Body of pancreas (tissue), 4 donors: ENCODE results near the gene GINS1. TPM values are rescaled to one million over a fixed set of nuclear protein-coding genes. Genes with fewer than 3 reads are reported as not detected.

Source experiments
- ATAC-seq: fragments of 150-250 bp; one replicate; pipeline ENCODE4 v1.9.1; 2016
- DNase-seq, 4 donors: peaks; one replicate each; pipeline ENCODE4 v3.0.0-alpha.2; 2019
- H3K27ac ChIP-seq, 4 donors: fragments of 200-600 bp; sonication (generic); 1 replicate in 3 of 4; 2 replicates in 1 of 4; pipeline versions ENCODE4 v1.5.1 to v1.6.1; 2016 to 2019; ENCODE audit warnings: mild to moderate bottlenecking in 1 of 4, mixed read lengths in 1 of 4, moderate library complexity in 1 of 4
- H3K27me3 ChIP-seq, 2 donors: fragments of 200-600 bp; sonication (generic); one replicate each; pipeline ENCODE4 v1.6.0; 2016; ENCODE audit warnings: mild to moderate bottlenecking in 1 of 2
- H3K36me3 ChIP-seq, 2 donors: fragments of 200-600 bp; sonication (generic); replicated peaks in 1 of 2; 2 replicates each; pipeline ENCODE4 v1.5.1; 2016; ENCODE audit warnings: low read depth in 2 of 2; ENCODE audit not compliant: insufficient read depth in 1 of 2
- H3K4me1 ChIP-seq: fragments of 200-600 bp; sonication (generic); one replicate; pipeline ENCODE4 v1.6.0; 2016
- H3K4me3 ChIP-seq, 2 donors: fragments of 200-600 bp; sonication (generic); 1 replicate in 1 of 2; 2 replicates in 1 of 2; pipeline ENCODE4 v1.5.1; 2016 to 2019
- H3K9me3 ChIP-seq, 3 donors: fragments of 200-600 bp; sonication (generic); 1 replicate in 2 of 3; 2 replicates in 1 of 3; pipeline ENCODE4 v1.5.1; 2016
- POLR2A ChIP-seq, 3 donors: fragments of 450-650 bp; IDR thresholded peaks; one replicate each; pipeline ENCODE4 v1.6.1; 2016; ENCODE audit warnings: antibody characterized with exemption in 3 of 3, mild to moderate bottlenecking in 2 of 3
- WGBS, 2 donors: methylation state at CpG; one replicate each; pipeline ENCODE4 v1.1.5; 2017; 5-methylcytosine and 5-hydroxymethylcytosine counted together
- intact Hi-C: fragments of 100-400 bp; cut with DNase I; formaldehyde crosslinking; loops from one replicate; pipeline ENCODE4 v1.15.1; 2023
- total RNA-seq, 2 donors: library from RNA; depleted of rRNA; stranded (reverse); fragments of >200 nt; gene quantifications; one replicate each; pipeline ENCODE4 v1.1.0, GENCODE V29; 2016
- TF ChIP-seq, protein P1 (sequence below), 7 experiments: fragments of 450-650 bp in 4 of 7; fragments of 200-600 bp in 3 of 7; sonication (generic) in 3 of 7; IDR thresholded peaks; one replicate each; pipeline ENCODE4 v1.5.1; 2016 to 2019; ENCODE audit warnings: antibody characterized with exemption in 7 of 7

The GINS1 gene
- total RNA-seq, 2 donors from 2014 or later, result 0.78 to 0.99 TPM

DNA sequence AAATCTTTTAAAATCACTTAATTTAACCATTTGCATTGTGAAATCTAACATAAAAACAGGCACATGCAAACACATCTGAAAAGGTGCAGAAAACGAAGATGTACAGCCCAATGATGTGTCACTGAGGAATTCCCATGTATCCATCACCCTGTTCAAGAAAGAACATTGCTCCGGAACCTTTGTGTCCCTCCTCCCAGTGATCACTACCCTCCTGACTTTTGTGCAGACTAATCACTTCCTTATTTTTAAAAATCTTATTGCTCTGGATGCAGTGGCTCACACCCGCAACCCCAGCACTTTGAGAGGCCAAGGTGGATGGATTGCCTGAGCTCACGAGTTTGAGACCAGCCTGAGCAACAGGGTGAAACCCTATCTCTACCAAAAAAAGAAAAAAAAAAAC is 14.6 kb downstream of the GINS1 start:
- Histone ChIP-seq H3K4me1 (no peaks in the 10 kb centered on the region), H3K27me3 (no peaks in the 10 kb centered on the region), H3K4me3 (no peak overlapping the region), H3K9me3 (no peaks in the 10 kb centered on the region), H3K36me3 (no peaks in the 10 kb centered on the region), H3K27ac (no peak overlapping the region)
- ATAC-seq (no peak), DNase-seq (no peak)
- 90 to 91% methylated on average over 4 of the region's 4 CpGs for WGBS, 2 donors
- TF ChIP-seq, protein P1, sequence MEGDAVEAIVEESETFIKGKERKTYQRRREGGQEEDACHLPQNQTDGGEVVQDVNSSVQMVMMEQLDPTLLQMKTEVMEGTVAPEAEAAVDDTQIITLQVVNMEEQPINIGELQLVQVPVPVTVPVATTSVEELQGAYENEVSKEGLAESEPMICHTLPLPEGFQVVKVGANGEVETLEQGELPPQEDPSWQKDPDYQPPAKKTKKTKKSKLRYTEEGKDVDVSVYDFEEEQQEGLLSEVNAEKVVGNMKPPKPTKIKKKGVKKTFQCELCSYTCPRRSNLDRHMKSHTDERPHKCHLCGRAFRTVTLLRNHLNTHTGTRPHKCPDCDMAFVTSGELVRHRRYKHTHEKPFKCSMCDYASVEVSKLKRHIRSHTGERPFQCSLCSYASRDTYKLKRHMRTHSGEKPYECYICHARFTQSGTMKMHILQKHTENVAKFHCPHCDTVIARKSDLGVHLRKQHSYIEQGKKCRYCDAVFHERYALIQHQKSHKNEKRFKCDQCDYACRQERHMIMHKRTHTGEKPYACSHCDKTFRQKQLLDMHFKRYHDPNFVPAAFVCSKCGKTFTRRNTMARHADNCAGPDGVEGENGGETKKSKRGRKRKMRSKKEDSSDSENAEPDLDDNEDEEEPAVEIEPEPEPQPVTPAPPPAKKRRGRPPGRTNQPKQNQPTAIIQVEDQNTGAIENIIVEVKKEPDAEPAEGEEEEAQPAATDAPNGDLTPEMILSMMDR (IDR thresholded peaks at IDR 0.05), result no peak
- TF ChIP-seq POLR2A (IDR thresholded peaks at IDR 0.05), result no peak
- intact Hi-C loops, result no loop called here

DNA sequence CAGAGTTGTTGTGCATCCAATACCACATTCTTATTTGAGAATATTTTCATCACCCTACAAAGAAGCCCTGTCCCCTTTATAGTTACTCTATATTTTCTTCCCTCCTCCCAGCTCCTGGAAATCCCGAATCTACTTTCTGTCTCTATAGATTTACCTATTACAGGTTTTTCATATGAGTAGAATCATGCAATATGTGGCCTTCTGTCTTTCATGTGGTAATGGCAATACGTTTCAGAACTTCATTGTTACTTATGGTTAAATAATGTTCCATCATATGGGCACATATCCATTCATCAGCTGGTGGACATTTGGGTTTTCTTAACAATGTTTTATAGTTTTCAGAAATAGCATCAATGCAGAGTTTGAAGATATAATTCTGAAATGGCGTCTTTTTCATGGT is 17.1 kb downstream of the GINS1 start:
- DNase-seq (no peak), ATAC-seq (no peak)
- 87 to 93% methylated on average over 3 of the region's 3 CpGs for WGBS, 2 donors
- no peaks in the 10 kb centered on the region for H3K9me3 ChIP-seq
- no peaks in the 10 kb centered on the region for H3K4me1 ChIP-seq
- intact Hi-C loops, result no loop called here
- H3K27me3 ChIP-seq, result no peaks in the 10 kb centered on the region
- no peak overlapping the region for H3K27ac ChIP-seq
- TF ChIP-seq, protein P1 (IDR thresholded peaks at IDR 0.05), result no peak
- no peak for TF ChIP-seq POLR2A (IDR thresholded peaks at IDR 0.05)
- no peak overlapping the region for H3K4me3 ChIP-seq
- no peaks in the 10 kb centered on the region for H3K36me3 ChIP-seq

DNA sequence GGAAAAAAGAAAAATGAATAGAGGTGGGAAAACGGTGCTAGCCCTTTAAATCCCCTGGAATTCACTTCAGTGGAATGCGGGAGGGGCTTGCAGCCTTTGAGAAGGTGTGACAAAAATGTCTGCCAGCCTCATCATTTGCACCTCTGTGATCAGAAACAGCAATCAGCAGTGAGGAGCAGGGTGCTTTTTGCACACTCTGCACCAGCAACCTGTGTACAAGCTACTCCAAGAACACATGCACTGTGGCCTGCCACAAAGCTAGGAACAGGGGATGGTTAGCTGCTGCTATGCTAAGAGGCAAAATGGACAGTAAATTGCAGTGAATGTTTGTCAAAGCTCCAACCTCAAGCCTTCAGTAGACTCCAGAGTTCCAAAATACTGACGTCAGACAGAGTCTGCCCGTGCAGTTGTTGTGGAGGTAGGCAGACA is 29.7 kb downstream of the GINS1 start:
- ATAC-seq (no peak), DNase-seq (no peak)
- intact Hi-C loops, result no loop called here
- no peaks in the 10 kb centered on the region for H3K9me3 ChIP-seq
- no peaks in the 10 kb centered on the region for H3K36me3 ChIP-seq
- H3K4me3 ChIP-seq, result no peak overlapping the region
- H3K4me1 ChIP-seq, result no peaks in the 10 kb centered on the region
- TF ChIP-seq, protein P1 (IDR thresholded peaks at IDR 0.05), result no peak
- TF ChIP-seq POLR2A (IDR thresholded peaks at IDR 0.05), result no peak
- no peaks in the 10 kb centered on the region for H3K27me3 ChIP-seq
- peak overlapping the region in 2 of 4 donors; percentile 33 to 43 for H3K27ac ChIP-seq
- 43 to 45% methylated on average over 4 of the region's 4 CpGs for WGBS, 2 donors

DNA sequence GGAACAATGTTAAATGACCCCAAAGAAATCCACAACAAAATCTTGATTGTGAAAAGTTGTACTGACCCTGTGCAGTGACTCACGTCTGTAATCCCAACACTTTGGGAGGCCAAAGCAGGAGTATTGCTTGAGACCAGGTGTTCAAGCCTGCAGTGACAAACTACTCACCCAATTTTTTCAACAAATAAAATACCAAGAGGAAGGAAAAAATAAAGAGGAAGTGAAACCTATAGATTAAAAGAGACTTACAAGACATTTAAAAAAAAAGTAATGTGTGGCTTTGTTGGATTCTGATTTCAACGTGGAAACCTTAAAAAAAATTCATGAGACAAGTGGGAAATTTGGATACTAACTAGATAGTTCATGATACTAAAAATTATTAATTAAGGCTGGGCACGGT is 31.9 kb downstream of the GINS1 start:
- Histone ChIP-seq H3K36me3 (no peaks in the 10 kb centered on the region), H3K4me1 (no peaks in the 10 kb centered on the region), H3K27ac (no peak overlapping the region), H3K9me3 (no peaks in the 10 kb centered on the region), H3K27me3 (no peaks in the 10 kb centered on the region), H3K4me3 (no peak overlapping the region)
- TF ChIP-seq POLR2A (IDR thresholded peaks at IDR 0.05), result no peak
- TF ChIP-seq, protein P1 (IDR thresholded peaks at IDR 0.05), result no peak
- intact Hi-C loops, result no loop called here
- 73 to 92% methylated on average over 3 of the region's 3 CpGs for WGBS, 2 donors
- no peak for DNase-seq
- ATAC-seq, result no peak

DNA sequence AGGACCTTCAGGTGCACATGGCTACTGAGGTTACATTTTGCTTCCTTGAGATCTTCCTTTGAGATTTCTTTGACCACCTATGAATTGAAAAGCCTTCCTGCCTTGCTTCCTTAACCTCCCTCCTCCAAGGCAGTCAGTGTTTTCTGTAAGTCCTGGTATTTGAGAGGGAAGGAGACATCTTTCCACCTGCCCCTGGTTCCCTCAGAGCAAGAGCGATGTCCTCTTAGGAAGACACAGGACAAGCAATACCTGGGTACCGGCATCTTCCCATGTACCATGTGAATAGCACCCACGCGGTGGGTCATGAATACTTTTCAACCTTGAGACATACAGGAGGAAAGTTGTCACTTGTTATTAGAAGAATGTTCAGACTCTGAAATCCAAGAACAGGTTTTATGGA is 37.1 kb downstream of the GINS1 start:
- WGBS, 2 donors, result 87 to 89% methylated on average over 4 of the region's 4 CpGs
- no peak overlapping the region for H3K4me3 ChIP-seq
- DNase-seq (no peak), ATAC-seq (no peak)
- no peaks in the 10 kb centered on the region for H3K4me1 ChIP-seq
- no peaks in the 10 kb centered on the region for H3K36me3 ChIP-seq
- intact Hi-C loops, result no loop called here
- no peaks in the 10 kb centered on the region for H3K9me3 ChIP-seq
- TF ChIP-seq POLR2A (IDR thresholded peaks at IDR 0.05), result no peak
- TF ChIP-seq, protein P1 (IDR thresholded peaks at IDR 0.05), result no peak
- no peaks in the 10 kb centered on the region for H3K27me3 ChIP-seq
- H3K27ac ChIP-seq, result no peak overlapping the region
